ENCODE data around the gene C6orf52.

The C6orf52 gene

GRCh38 chr6:10643201-10643651 lies 51.2 kb downstream of the C6orf52 start:
- no peak for DNase-seq

GRCh38 chr6:10641528-10641927 lies 52.9 kb downstream of the C6orf52 start:
- DNase-seq, result no peak

- DNase-seq, result no peak
Observed at GRCh38 chr6:10640412-10640811, 54.0 kb downstream of the C6orf52 start.

GRCh38 chr6:10633216-10633615 lies 61.2 kb downstream of the C6orf52 start:
- peak; percentile 9 for DNase-seq

GRCh38 chr6:10630178-10630577 lies 64.2 kb downstream of the C6orf52 start:
- no peak for DNase-seq

GRCh38 chr6:10627800-10628199 lies 66.6 kb downstream of the C6orf52 start:
- no peak for DNase-seq

- DNase-seq, result no peak
Observed at GRCh38 chr6:10626154-10626741, 68.2 kb downstream of the C6orf52 start.

GRCh38 chr6:10624836-10625235 lies 69.6 kb downstream of the C6orf52 start:
- no peak for DNase-seq

- DNase-seq, result no peak
Observed at GRCh38 chr6:10621847-10622246, 72.6 kb downstream of the C6orf52 start.
